ENCODE measurements around the gene C2.

The C2 gene

DNA sequence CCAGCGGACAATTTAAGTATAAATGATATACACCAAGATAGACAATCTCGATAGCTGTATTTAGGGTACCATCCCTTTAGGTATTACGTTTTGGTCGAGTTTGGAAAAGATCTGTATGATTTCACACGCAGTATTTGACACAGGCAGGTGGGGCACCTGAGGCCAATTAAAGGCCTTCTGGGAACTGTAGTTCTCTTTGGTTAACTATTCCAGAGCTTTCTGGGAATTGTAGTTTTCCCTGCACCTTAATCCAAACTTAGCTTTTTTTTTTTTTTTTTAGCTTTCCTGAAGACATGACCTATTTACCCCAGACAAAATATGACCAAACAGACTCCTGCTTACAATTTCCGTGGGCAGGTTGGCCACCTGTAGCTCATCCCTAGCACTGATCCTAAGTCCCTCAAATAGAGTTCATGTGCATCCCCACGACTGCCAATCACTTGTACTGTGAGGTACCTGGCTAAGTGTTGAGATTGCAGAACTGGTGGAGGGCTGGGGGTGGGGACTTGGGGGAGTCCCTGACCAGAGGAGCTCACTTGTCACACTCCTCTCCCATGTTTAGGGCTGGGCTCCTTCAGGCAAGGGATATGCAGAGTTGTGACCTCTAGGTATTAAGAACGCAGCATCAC lies 29.0 kb upstream of the C2 start:
- Histone ChIP-seq H3K27me3 (replicated peaks in 2 of 5; ENCODE audit: control insufficient read depth in 4 of 5, insufficient read depth in 5 of 5, low read length in 4 of 5) (no peaks in the 10 kb centered on the region), H3K4me1 (ENCODE audit: control extremely low read depth in 1 of 4, control insufficient read depth in 4 of 4, insufficient read depth in 4 of 4, low read length in 3 of 4) (peaks cover 4 to 52% (median 40%) of the 10 kb centered on the region in 4 experiments), H3K4me3 (ENCODE audit: control insufficient read depth in 1 of 7, extremely low read depth in 1 of 7, insufficient read depth in 4 of 7, low read depth in 2 of 7, low read length in 6 of 7) (peak overlapping the region in 6 of 7 experiments; percentile 92 to 98 (median 96)), H3K27ac (ENCODE audit: insufficient read depth in 1 of 2, low read depth in 1 of 2, low read length in 2 of 2, poor library complexity in 1 of 2, severe bottlenecking in 2 of 2) (peak overlapping the region; percentile 72 to 92), H3K36me3 (ENCODE audit: control insufficient read depth in 4 of 4, insufficient read depth in 4 of 4, low read length in 3 of 4) (peaks cover 0 to 23% (median 14%) of the 10 kb centered on the region in 4 experiments), H3K9me3 (ENCODE audit: control extremely low read depth in 1 of 5, control insufficient read depth in 4 of 5, insufficient read depth in 2 of 5, low read depth in 1 of 5, low read length in 4 of 5) (no peaks in the 10 kb centered on the region)
- WGBS (ENCODE audit: insufficient coverage) = 27% methylated on average over 6 of the region's 8 CpGs
- ChIA-PET CTCF (interaction anchor here (1.1 to 2.1 kb wide), 2 partner anchors 10 to 65 kb away, joined by 3 to 14 read pairs; no protein-coding TSS in a partner anchor), POLR2A (interaction anchor here (0.6 to 1.8 kb wide), 2 partner anchors 34 to 95 kb away, joined by 6 to 8 read pairs; no protein-coding TSS in a partner anchor)
- peak; percentile 46 to 76 (median 58) for DNase-seq

DNA sequence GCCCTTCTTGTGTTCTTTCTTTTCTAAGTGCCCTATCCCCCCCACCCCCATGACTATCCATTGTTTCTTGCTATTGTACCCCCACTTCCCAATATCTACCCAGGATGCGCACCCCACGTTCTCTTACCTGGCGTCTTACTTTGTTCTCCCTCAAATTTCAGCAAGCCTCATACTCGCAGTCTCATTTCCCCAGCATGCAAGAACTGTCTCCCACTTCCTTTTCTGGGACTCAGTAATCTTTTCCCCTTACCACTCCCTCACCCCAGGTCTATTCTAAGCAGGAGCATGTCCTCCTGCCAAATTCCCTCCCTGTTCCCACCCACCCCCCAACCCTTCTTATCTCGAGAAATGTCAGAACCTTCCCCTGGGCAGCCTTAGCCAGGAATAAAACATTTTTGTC lies 28.3 kb upstream of the C2 start:
- peak overlapping the region in 1 of 2 experiments; percentile 25 for H3K27ac ChIP-seq (ENCODE audit: insufficient read depth in 1 of 2, low read depth in 1 of 2, low read length in 2 of 2, poor library complexity in 1 of 2, severe bottlenecking in 2 of 2)
- 39% methylated on average over 5 of the region's 5 CpGs for WGBS (ENCODE audit: insufficient coverage)
- peaks cover 4 to 52% (median 40%) of the 10 kb centered on the region in 4 experiments for H3K4me1 ChIP-seq (ENCODE audit: control extremely low read depth in 1 of 4, control insufficient read depth in 4 of 4, insufficient read depth in 4 of 4, low read length in 3 of 4)
- CTCF ChIA-PET = interaction anchor here (1.1 to 2.1 kb wide), 2 partner anchors 10 to 66 kb away, joined by 3 to 14 read pairs; no protein-coding TSS in a partner anchor
- H3K27me3 ChIP-seq (replicated peaks in 2 of 5; ENCODE audit: control insufficient read depth in 4 of 5, insufficient read depth in 5 of 5, low read length in 4 of 5) = no peaks in the 10 kb centered on the region
- H3K4me3 ChIP-seq (ENCODE audit: control insufficient read depth in 1 of 7, extremely low read depth in 1 of 7, insufficient read depth in 4 of 7, low read depth in 2 of 7, low read length in 6 of 7) = no peak overlapping the region
- peaks cover 0 to 22% (median 12%) of the 10 kb centered on the region in 4 experiments for H3K36me3 ChIP-seq (ENCODE audit: control insufficient read depth in 4 of 4, insufficient read depth in 4 of 4, low read length in 3 of 4)
- DNase-seq = no peak
- H3K9me3 ChIP-seq (ENCODE audit: control extremely low read depth in 1 of 5, control insufficient read depth in 4 of 5, insufficient read depth in 2 of 5, low read depth in 1 of 5, low read length in 4 of 5) = no peaks in the 10 kb centered on the region
- POLR2A ChIA-PET = no interaction called here

- Histone ChIP-seq H3K27me3 (replicated peaks in 2 of 5; ENCODE audit: control insufficient read depth in 4 of 5, insufficient read depth in 5 of 5, low read length in 4 of 5) (no peaks in the 10 kb centered on the region), H3K4me1 (ENCODE audit: control extremely low read depth in 1 of 4, control insufficient read depth in 4 of 4, insufficient read depth in 4 of 4, low read length in 3 of 4) (peaks cover 4 to 52% (median 40%) of the 10 kb centered on the region in 4 experiments), H3K27ac (ENCODE audit: insufficient read depth in 1 of 2, low read depth in 1 of 2, low read length in 2 of 2, poor library complexity in 1 of 2, severe bottlenecking in 2 of 2) (no peak overlapping the region), H3K9me3 (ENCODE audit: control extremely low read depth in 1 of 5, control insufficient read depth in 4 of 5, insufficient read depth in 2 of 5, low read depth in 1 of 5, low read length in 4 of 5) (no peaks in the 10 kb centered on the region), H3K36me3 (ENCODE audit: control insufficient read depth in 4 of 4, insufficient read depth in 4 of 4, low read length in 3 of 4) (peaks cover 0 to 16% (median 6%) of the 10 kb centered on the region in 4 experiments), H3K4me3 (ENCODE audit: control insufficient read depth in 1 of 7, extremely low read depth in 1 of 7, insufficient read depth in 4 of 7, low read depth in 2 of 7, low read length in 6 of 7) (no peak overlapping the region)
- WGBS (ENCODE audit: insufficient coverage) = 86% methylated on average over 31 of the region's 49 CpGs
- ChIA-PET CTCF (interaction anchor here (1.1 kb wide), 1 partner anchor 23 kb away, joined by 3 read pairs; no protein-coding TSS in a partner anchor), POLR2A (no interaction called here)
- peak in 1 of 3 donors; percentile 26 for DNase-seq
Observed at GRCh38 chr6:31899882-31900722, 27.4 kb upstream of the C2 start.

DNA sequence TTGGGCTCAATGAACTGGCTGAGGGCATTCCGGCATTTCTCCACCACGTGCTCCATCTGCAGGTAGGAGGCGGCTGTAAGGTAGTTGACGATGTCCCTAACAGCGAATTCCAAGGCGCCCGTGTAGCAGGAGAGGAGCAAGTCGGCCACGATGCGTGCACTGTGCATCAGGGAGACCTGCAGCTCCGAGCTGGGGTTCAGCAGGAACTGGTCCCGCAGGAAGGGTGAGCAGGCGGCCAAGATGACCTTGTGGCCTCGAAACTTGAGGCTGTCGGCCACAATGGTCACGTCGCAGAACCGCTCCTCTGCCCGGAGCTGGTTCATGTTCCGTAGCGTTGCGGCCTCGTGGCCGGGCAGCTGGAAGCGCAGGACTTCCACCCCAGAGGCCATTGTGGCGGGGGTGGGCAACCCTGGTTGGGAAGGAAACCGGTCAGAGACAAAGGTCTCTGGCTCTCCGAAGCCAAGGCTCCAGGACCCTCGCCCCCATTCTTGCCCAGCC lies 26.6 kb upstream of the C2 start:
- WGBS (ENCODE audit: insufficient coverage) = 77% methylated on average over 24 of the region's 29 CpGs
- no peaks in the 10 kb centered on the region for H3K27me3 ChIP-seq (replicated peaks in 2 of 5; ENCODE audit: control insufficient read depth in 4 of 5, insufficient read depth in 5 of 5, low read length in 4 of 5)
- ChIA-PET CTCF (interaction anchor here (1.1 kb wide), 1 partner anchor 22 kb away, joined by 3 read pairs; no protein-coding TSS in a partner anchor), POLR2A (no interaction called here)
- peak overlapping the region in 1 of 2 experiments; percentile 77 for H3K27ac ChIP-seq (ENCODE audit: insufficient read depth in 1 of 2, low read depth in 1 of 2, low read length in 2 of 2, poor library complexity in 1 of 2, severe bottlenecking in 2 of 2)
- peak overlapping the region; percentile 18 to 84 (median 61) for H3K4me3 ChIP-seq (ENCODE audit: control insufficient read depth in 1 of 7, extremely low read depth in 1 of 7, insufficient read depth in 4 of 7, low read depth in 2 of 7, low read length in 6 of 7)
- DNase-seq = no peak
- no peaks in the 10 kb centered on the region for H3K9me3 ChIP-seq (ENCODE audit: control extremely low read depth in 1 of 5, control insufficient read depth in 4 of 5, insufficient read depth in 2 of 5, low read depth in 1 of 5, low read length in 4 of 5)
- peaks cover 4 to 52% (median 39%) of the 10 kb centered on the region in 4 experiments for H3K4me1 ChIP-seq (ENCODE audit: control extremely low read depth in 1 of 4, control insufficient read depth in 4 of 4, insufficient read depth in 4 of 4, low read length in 3 of 4)
- peaks cover 0 to 7% (median 2%) of the 10 kb centered on the region in 4 experiments for H3K36me3 ChIP-seq (ENCODE audit: control insufficient read depth in 4 of 4, insufficient read depth in 4 of 4, low read length in 3 of 4)

DNA sequence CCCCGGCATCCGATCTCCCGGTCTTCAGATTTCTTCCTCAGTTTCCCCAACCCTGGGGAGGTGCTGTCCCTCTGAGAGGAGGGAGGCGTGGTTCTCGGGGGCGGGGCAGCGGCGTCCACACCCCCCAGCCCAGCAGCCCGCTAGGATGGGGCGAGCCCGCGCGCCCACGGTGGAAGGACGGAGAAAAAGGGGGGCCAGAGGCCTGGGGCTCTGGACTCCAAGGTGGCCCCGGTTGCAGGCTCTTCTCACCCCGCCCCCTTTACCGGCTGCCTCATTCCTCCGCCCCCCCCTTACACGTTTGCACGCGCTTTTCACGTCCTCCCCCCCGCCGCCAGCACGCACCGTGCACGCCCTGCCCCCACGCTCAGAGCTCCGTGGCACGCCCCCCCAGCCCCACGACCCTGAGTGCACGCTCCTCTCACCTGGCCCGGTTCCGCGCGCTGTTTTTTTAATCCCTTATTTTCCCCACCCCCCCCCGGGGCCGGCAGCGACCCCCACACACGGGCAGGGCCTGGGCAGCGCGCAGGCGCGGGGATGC lies 26.0 kb upstream of the C2 start:
- H3K9me3 ChIP-seq (ENCODE audit: control extremely low read depth in 1 of 5, control insufficient read depth in 4 of 5, insufficient read depth in 2 of 5, low read depth in 1 of 5, low read length in 4 of 5) = no peaks in the 10 kb centered on the region
- H3K36me3 ChIP-seq (ENCODE audit: control insufficient read depth in 4 of 4, insufficient read depth in 4 of 4, low read length in 3 of 4) = peaks cover 0 to 4% (median 0%) of the 10 kb centered on the region in 4 experiments
- no peaks in the 10 kb centered on the region for H3K27me3 ChIP-seq (replicated peaks in 2 of 5; ENCODE audit: control insufficient read depth in 4 of 5, insufficient read depth in 5 of 5, low read length in 4 of 5)
- H3K4me1 ChIP-seq (ENCODE audit: control extremely low read depth in 1 of 4, control insufficient read depth in 4 of 4, insufficient read depth in 4 of 4, low read length in 3 of 4) = peaks cover 4 to 47% (median 36%) of the 10 kb centered on the region in 4 experiments
- WGBS (ENCODE audit: insufficient coverage) = 0% methylated on average over 14 of the region's 45 CpGs
- ChIA-PET POLR2A (interaction anchor here (1.2 kb wide), 1 partner anchor 70 kb away, joined by 3 read pairs; the partner anchor contains the start of gene DXO), CTCF (no interaction called here)
- DNase-seq = peak; percentile 40 to 73 (median 68)
- peak overlapping the region; percentile 18 to 84 (median 75) for H3K4me3 ChIP-seq (ENCODE audit: control insufficient read depth in 1 of 7, extremely low read depth in 1 of 7, insufficient read depth in 4 of 7, low read depth in 2 of 7, low read length in 6 of 7)
- peak overlapping the region; percentile 40 to 77 for H3K27ac ChIP-seq (ENCODE audit: insufficient read depth in 1 of 2, low read depth in 1 of 2, low read length in 2 of 2, poor library complexity in 1 of 2, severe bottlenecking in 2 of 2)

- Histone ChIP-seq H3K4me1 (ENCODE audit: control extremely low read depth in 1 of 4, control insufficient read depth in 4 of 4, insufficient read depth in 4 of 4, low read length in 3 of 4) (peaks cover 4 to 44% (median 34%) of the 10 kb centered on the region in 4 experiments), H3K9me3 (ENCODE audit: control extremely low read depth in 1 of 5, control insufficient read depth in 4 of 5, insufficient read depth in 2 of 5, low read depth in 1 of 5, low read length in 4 of 5) (no peaks in the 10 kb centered on the region), H3K27me3 (replicated peaks in 2 of 5; ENCODE audit: control insufficient read depth in 4 of 5, insufficient read depth in 5 of 5, low read length in 4 of 5) (no peaks in the 10 kb centered on the region), H3K36me3 (ENCODE audit: control insufficient read depth in 4 of 4, insufficient read depth in 4 of 4, low read length in 3 of 4) (peaks cover 0 to 4% (median 0%) of the 10 kb centered on the region in 4 experiments), H3K4me3 (ENCODE audit: control insufficient read depth in 1 of 7, extremely low read depth in 1 of 7, insufficient read depth in 4 of 7, low read depth in 2 of 7, low read length in 6 of 7) (peak within 1 kb of the TSS; percentile 50 to 84 (median 75)), H3K27ac (ENCODE audit: insufficient read depth in 1 of 2, low read depth in 1 of 2, low read length in 2 of 2, poor library complexity in 1 of 2, severe bottlenecking in 2 of 2) (peak within 1 kb of the TSS; percentile 40 to 77)
- ChIA-PET CTCF (interaction anchor here (0.6 to 3.0 kb wide), 3 partner anchors 14 to 77 kb away, joined by 3 to 12 read pairs (median 8); no protein-coding TSS in a partner anchor), POLR2A (interaction anchor here (0.6 to 1.2 kb wide), 2 partner anchors 25 to 70 kb away, joined by 3 read pairs; partner anchors contain the start of genes C2 and DXO)
- WGBS (ENCODE audit: insufficient coverage) = 0% methylated on average over 27 of the region's 77 CpGs
- DNase-seq = peak; percentile 91 to 97 (median 96)
Observed at GRCh38 chr6:31901953-31902643, 25.4 kb upstream of the C2 start, which contains the start of gene ZBTB12. TSS of gene ZBTB12 (minus strand) at chr6:31902086. CDS start at chr6:31901305, 781 bp downstream.

Measured in common myeloid progenitor, CD34-positive (primary cell).